ENCODE results near the gene COL7A1. TPM values are rescaled to one million over a fixed set of nuclear protein-coding genes. Genes with fewer than 3 reads are reported as not detected.

The COL7A1 gene
- total RNA-seq, 8 experiments from 2014 or later = 7.0 to 27.9 (median 13.0) TPM

DNA sequence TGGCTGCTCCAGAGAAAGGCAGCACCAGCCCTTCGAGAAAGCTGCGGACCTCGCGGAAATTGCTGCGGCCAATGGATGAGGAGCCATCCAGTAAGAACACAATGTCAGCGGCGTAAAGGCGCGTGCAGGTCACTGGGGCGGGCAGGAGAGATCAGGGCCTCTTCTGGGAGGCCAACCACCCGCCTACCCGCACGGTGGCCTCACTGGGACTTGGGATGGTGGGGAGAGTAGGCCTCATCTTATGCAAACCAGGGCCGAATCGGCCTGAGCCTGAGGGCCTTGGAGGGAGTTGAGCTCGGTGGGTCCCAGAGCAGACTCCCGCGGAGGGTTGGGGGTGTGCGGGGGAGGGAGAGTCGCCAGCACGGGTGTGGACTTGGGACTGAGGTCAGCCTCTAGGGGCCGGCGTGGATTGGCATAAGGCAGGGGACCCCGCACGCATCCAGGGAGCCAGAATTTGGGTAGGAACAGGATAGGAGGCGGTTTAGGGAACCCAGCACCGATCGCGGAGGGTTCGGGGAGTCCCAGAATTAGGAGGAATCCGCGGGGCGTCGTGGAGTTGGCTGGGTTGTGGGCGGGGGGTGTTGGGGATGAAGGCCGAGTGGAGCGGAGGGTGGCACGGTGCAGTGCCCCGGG lies 596 bp downstream of the COL7A1 start:
- ATAC-seq (replicated peaks in 6 of 8) = peak in 1 of 8 experiments; percentile 1
- in situ Hi-C loops (cut with MboI; ENCODE audit: low pct_unique_long_range_greater_than_20kb in 2 of 9, low sequenced_read_pairs in 9 of 9, unreplicated experiment in 9 of 9) = no loop called here
- 40 to 76% methylated on average over 1 to 5 of the region's 39 CpGs; no CpG with 5 or more reads in 8 of the 10 experiments for WGBS, 10 experiments
- Histone ChIP-seq H3K4me3 (no peak overlapping the region), H3K27ac (no peak overlapping the region), H3K4me1 (replicated peaks in 1 of 2) (peaks cover 14% of the 10 kb centered on the region in 2 donors)

DNA sequence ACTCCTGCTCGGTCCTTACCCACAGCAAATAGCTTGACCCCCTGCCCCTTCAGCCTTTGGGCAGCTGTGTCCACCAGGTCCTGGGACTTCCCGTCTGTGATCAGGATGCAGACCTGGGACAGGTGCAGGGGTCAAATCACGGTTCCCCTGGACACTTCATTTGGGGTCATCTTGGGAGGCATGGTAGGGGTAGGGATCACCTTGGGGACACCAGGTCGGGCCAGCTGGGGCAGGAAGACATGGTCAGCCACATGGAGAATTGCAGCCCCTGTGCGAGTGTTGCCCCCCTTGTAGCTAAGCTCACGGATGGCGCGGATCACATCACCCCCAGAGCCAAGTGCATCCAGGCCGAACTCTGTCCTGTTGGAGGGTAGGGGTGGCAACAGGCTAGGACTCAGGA lies 1.8 kb downstream of the COL7A1 start:
- Histone ChIP-seq H3K4me3 (no peak overlapping the region), H3K27ac (no peak overlapping the region), H3K4me1 (replicated peaks in 1 of 2) (peaks cover 14% of the 10 kb centered on the region in 2 donors)
- in situ Hi-C loops (cut with MboI; ENCODE audit: low pct_unique_long_range_greater_than_20kb in 2 of 9, low sequenced_read_pairs in 9 of 9, unreplicated experiment in 9 of 9) = no loop called here
- ATAC-seq (replicated peaks in 6 of 8) = no peak
- 80 to 100% (median 100%) methylated on average over 1 to 3 of the region's 9 CpGs; no CpG with 5 or more reads in 6 of the 10 experiments for WGBS, 10 experiments

DNA sequence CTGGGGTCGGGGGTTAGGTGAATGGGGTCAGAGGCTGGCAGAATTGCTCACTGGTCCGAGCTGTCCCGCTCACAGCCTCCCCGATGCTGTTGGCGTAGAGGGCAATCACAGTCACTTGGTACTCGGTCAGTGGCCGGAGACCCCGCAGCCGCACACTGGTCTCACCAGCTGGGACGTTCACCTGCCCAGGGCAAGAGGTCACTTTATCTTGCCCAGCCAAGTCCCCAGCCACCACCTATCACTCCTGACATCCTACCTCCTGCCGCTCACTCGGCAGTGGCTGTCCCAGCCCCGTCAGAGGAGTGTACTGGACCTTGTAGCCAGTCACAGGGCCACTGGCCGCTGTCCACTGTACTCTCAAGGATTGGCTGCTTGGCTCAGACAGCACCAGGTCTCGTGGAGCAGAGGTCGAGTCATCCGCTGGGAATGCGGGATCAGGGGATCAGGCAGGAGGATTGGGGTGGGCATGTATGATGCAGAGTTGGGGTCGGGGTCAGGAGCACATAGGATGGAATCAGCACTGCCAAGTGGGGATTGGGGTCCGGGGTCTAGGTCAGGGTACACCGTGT lies 2.5 kb downstream of the COL7A1 start:
- in situ Hi-C loops (cut with MboI; ENCODE audit: low pct_unique_long_range_greater_than_20kb in 2 of 9, low sequenced_read_pairs in 9 of 9, unreplicated experiment in 9 of 9) = no loop called here
- Histone ChIP-seq H3K4me3 (no peak overlapping the region), H3K4me1 (replicated peaks in 1 of 2) (peaks cover 14% of the 10 kb centered on the region in 2 donors), H3K27ac (no peak overlapping the region)
- no peak for ATAC-seq (replicated peaks in 6 of 8)
- 90 to 100% (median 95%) methylated on average over 1 to 7 of the region's 21 CpGs; no CpG with 5 or more reads in 6 of the 10 experiments for WGBS, 10 experiments

DNA sequence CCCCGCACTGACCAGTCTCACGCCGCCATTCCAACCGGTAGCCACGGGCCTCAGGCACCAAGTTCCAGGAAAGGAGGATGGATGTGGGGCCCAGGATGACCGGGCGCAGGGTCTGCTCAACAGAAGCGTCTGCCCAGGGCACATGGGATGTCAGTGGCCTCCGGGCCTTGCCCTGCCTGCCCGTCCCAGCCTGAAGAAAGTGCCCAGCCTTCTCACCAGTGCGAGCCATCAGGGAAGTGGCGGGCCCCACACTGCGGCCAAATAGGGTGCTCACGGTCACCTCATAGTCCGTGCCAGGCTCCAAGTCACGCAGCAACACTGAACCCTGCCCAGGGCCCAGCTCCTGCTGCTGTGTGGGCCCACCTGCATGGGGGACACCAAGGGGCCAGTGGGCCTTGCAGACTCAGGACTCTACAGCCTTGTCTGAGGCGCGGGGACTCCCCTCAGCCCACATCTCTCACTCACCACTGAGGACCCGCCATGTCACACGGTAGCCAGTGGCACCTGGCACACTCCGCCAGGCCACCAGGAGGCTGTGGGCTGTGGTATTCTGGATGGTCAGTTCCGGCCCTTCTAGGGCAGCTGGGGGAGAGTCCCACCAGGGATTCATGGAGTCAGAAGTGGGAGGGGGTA lies 3.1 kb downstream of the COL7A1 start:
- Histone ChIP-seq H3K4me3 (no peak overlapping the region), H3K4me1 (replicated peaks in 1 of 2) (peaks cover 14% of the 10 kb centered on the region in 2 donors), H3K27ac (no peak overlapping the region)
- ATAC-seq (replicated peaks in 6 of 8) = no peak
- whole genome bisulfite sequencing, 10 experiments = 80 to 94% (median 83%) methylated on average over 1 to 6 of the region's 22 CpGs; no CpG with 5 or more reads in 4 of the 10 experiments
- in situ Hi-C loops (cut with MboI; ENCODE audit: low pct_unique_long_range_greater_than_20kb in 2 of 9, low sequenced_read_pairs in 9 of 9, unreplicated experiment in 9 of 9) = no loop called here

DNA sequence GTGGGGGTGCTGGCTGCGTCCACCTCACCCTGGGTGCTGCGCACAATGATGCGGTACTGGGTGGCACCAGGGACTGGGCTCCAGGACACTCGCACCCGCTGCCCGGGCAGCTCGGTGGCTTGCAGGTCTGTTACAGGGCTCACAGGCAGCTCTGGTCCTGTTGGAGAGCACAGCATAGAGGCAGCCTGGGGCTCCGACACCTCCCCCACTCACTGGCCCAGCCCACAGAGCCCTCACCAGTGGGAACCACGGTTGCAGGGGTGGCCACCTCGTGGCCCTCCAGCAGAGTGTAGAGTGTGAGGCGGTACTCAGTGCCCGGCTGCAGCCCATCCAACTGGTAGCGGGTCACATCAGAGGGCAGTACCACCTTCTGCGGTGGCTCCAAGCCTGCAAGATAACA lies 3.7 kb downstream of the COL7A1 start:
- no peak for ATAC-seq (replicated peaks in 6 of 8)
- in situ Hi-C loops (cut with MboI; ENCODE audit: low pct_unique_long_range_greater_than_20kb in 2 of 9, low sequenced_read_pairs in 9 of 9, unreplicated experiment in 9 of 9) = no loop called here

DNA sequence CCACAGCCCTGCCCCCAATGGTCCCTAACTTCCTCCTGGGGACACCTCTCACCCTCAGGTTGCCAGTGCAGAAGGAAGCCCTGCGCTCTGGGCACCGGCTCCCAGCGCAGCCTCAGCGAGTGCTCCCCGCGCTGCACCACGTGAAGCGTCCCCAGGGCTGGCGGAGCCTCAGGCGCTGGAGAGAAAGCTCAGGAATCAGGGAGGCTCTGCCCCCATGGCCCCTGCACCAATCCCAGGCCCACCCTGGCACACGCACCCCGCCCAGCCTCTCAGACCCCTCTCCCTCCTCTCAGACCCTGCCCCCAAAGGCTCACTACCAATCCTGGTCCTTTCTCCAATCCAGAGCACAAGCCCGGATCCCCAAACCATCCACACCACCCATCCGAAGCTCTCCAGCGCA lies 6.9 kb downstream of the COL7A1 start:
- no peak for ATAC-seq (replicated peaks in 6 of 8)
- WGBS, 10 experiments = 80% methylated on average over 1 of the region's 15 CpGs; no CpG with 5 or more reads in 9 of the 10 experiments

More for the DNA sequence above, 3.7 kb downstream of the COL7A1 start:
- Histone ChIP-seq H3K27ac (no peak overlapping the region), H3K4me3 (no peak overlapping the region), H3K4me1 (replicated peaks in 1 of 2) (peaks cover 12 to 14% of the 10 kb centered on the region in 2 donors)
- WGBS, 10 experiments = 78 to 80% (median 80%) methylated on average over 1 to 5 of the region's 14 CpGs; no CpG with 5 or more reads in 7 of the 10 experiments

DNA sequence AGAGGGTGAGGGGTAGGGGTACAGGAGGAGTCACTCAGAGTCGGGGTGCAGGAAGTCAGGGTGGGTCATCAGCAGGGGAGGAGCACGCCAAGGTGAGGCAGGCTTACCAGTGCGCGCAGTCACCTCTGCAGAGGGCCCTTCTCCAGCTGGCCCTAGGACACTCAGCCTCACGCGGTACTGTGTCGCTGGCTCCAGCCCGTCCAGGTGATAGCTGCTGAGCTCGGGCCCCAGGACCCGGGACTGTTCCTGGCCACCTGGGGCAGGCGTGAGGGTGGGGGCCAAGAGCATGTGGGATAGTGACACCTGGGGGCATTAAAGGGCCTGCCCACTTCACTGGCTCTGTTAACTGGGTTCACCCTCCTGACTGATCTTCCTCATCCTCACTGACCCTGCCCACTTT lies 7.4 kb downstream of the COL7A1 start:
- WGBS, 10 experiments = 80 to 100% methylated on average over 1 to 2 of the region's 11 CpGs; no CpG with 5 or more reads in 8 of the 10 experiments
- ATAC-seq (replicated peaks in 6 of 8) = peak in 2 of 8 experiments; percentile 5 to 6
- Histone ChIP-seq H3K4me3 (no peak overlapping the region), H3K4me1 (replicated peaks in 1 of 2) (no peaks in the 10 kb centered on the region), H3K27ac (no peak overlapping the region)
- in situ Hi-C loops (cut with MboI; ENCODE audit: low pct_unique_long_range_greater_than_20kb in 2 of 9, low sequenced_read_pairs in 9 of 9, unreplicated experiment in 9 of 9) = no loop called here

More for the DNA sequence above, 6.9 kb downstream of the COL7A1 start:
- in situ Hi-C loops (cut with MboI; ENCODE audit: low pct_unique_long_range_greater_than_20kb in 2 of 9, low sequenced_read_pairs in 9 of 9, unreplicated experiment in 9 of 9) = no loop called here
- Histone ChIP-seq H3K4me1 (replicated peaks in 1 of 2) (no peaks in the 10 kb centered on the region), H3K4me3 (no peak overlapping the region), H3K27ac (no peak overlapping the region)

DNA sequence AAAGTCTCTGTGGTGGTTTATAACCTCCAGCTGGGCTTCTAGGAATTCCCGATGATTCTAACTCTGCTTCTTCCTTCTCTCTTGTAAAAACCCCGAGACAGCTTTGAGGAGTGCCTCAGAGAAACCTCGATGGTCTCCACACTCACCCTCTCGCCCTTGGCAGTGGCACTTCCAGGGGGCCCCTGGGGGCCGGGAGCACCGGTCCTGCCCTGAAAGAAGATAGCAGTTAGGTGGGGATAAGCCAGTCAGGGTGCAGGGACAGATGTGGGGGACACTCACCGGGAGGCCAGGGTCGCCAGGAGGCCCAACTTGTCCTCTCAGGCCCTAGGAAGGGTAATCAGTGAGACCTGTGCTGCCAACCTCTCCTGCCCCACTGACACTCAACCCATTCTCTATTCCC lies 9.7 kb downstream of the COL7A1 start:
- H3K27ac ChIP-seq = no peak overlapping the region
- no peak for ATAC-seq (replicated peaks in 6 of 8)
- H3K4me1 ChIP-seq (replicated peaks in 1 of 2) = no peaks in the 10 kb centered on the region
- H3K4me3 ChIP-seq = no peak overlapping the region
- in situ Hi-C loops (cut with MboI; ENCODE audit: low pct_unique_long_range_greater_than_20kb in 2 of 9, low sequenced_read_pairs in 9 of 9, unreplicated experiment in 9 of 9) = no loop called here
- 53 to 88% (median 82%) methylated on average over 2 to 4 of the region's 8 CpGs; no CpG with 5 or more reads in 6 of the 10 experiments for WGBS, 10 experiments

DNA sequence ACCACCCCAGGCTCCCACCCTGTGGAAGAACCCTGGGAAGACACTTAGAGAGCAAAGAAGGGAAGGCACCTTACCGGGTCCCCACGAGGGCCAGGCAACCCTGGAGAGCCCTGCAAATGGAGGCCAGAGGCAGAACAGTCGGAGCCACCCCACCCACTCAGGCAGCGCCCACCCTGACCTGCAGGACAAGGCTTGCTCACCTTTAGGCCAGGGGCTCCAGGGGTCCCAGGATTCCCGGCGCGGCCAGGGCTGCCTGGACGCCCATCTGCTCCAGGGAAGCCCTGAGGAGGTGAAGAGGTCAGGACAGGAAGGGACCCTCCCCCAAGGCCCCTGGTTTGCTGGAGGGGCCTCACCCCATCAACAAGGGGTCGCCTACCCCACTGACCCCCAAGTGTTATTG lies 10.3 kb downstream of the COL7A1 start:
- 20 to 60% methylated on average over 1 to 2 of the region's 9 CpGs; no CpG with 5 or more reads in 8 of the 10 experiments for WGBS, 10 experiments
- no peak overlapping the region for H3K27ac ChIP-seq
- no peak overlapping the region for H3K4me3 ChIP-seq
- ATAC-seq (replicated peaks in 6 of 8) = no peak
- in situ Hi-C loops (cut with MboI; ENCODE audit: low pct_unique_long_range_greater_than_20kb in 2 of 9, low sequenced_read_pairs in 9 of 9, unreplicated experiment in 9 of 9) = no loop called here
- H3K4me1 ChIP-seq (replicated peaks in 1 of 2) = no peaks in the 10 kb centered on the region

DNA sequence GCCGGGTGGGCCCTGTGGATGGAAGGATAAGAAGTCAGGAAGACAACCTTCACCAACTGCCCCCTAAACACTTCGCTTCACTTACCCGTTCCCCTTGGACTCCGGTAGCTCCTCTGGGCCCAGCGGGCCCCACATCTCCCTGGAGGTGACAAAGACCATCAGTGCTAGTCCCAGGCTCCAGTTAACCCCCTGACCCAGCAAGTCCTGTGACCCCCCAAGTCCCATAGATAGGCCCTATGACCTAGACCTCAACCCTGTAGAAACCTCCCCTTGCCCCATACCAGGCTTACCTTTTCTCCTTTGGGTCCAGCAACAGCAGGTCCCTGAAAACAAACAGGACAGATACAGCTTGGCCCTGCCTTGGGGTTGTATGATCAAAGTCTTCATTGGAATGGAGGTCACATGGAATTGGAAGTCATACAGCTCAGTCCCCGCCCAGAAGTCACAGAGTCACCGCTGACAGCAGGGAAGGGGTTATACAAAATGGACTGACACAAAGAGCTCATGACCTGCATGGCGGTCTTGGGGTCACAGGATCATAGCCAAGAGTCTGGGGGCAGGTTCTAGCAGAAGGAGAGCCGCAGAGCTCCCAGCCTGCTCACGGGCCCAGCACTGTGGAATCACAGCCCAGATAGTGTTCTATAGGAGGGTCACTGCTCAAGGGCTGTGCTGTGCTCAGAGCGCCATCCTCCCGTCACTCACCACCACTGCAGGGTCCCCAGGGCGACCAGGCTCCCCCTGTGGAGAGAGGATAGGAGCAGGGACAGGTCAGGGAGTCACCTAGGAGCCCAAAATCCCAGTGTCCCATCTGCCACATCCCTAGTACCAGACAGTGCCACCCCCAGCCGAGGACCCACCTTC lies 13.3 kb downstream of the COL7A1 start:
- no peak for ATAC-seq (replicated peaks in 6 of 8)
- Histone ChIP-seq H3K4me3 (no peak overlapping the region), H3K4me1 (replicated peaks in 1 of 2) (no peaks in the 10 kb centered on the region), H3K27ac (no peak overlapping the region)
- in situ Hi-C loops (cut with MboI; ENCODE audit: low pct_unique_long_range_greater_than_20kb in 2 of 9, low sequenced_read_pairs in 9 of 9, unreplicated experiment in 9 of 9) = no loop called here
- 50 to 100% (median 83%) methylated on average over 1 to 6 of the region's 14 CpGs; no CpG with 5 or more reads in 3 of the 10 experiments for WGBS, 10 experiments

DNA sequence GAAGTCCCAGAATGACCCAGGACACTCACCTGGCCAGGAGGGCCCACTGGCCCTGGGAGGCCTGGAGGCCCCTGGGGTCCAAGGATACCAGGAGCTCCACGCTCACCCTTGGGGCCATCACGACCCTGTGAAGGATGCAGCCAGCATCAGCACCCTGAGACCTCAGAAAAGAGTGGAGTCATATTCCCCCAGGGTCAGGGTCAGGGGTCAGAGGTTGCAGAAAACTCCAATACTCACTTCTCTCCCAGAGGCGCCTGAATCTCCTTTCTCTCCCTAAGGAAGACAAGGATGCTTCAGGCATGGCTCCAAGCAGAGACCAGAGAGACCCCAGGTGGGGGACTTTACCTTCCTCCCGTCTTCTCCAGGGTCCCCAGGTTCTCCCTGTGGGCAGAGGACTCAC lies 18.5 kb downstream of the COL7A1 start:
- no peak overlapping the region for H3K27ac ChIP-seq
- ATAC-seq (replicated peaks in 6 of 8) = no peak
- H3K4me1 ChIP-seq (replicated peaks in 1 of 2) = no peaks in the 10 kb centered on the region
- WGBS, 10 experiments = 0 to 100% (median 84%) methylated on average over 1 to 3 of the region's 4 CpGs; no CpG with 5 or more reads in 6 of the 10 experiments
- H3K4me3 ChIP-seq = no peak overlapping the region
- in situ Hi-C loops (cut with MboI; ENCODE audit: low pct_unique_long_range_greater_than_20kb in 2 of 9, low sequenced_read_pairs in 9 of 9, unreplicated experiment in 9 of 9) = no loop called here

DNA sequence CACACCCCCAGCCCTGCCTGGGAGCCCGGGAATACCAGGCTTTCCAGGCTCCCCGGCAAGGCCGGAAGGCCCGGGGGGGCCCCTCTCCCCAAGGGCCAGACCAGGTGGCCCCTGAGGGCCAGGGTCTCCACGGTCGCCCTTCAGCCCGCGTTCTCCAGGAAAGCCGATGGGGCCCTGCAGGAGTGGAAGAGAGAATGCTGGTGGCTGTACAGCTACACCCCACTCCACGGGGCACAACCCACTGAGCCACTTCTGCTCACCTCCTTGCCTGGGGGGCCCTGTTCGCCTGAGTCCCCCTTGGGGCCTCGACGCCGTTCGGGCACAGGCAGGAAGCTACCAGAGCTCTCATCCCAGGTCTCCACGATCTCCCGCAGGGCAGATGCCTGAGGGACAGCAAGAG lies 19.8 kb downstream of the COL7A1 start:
- WGBS, 10 experiments = 90 to 100% methylated on average over 1 to 2 of the region's 17 CpGs; no CpG with 5 or more reads in 8 of the 10 experiments
- Histone ChIP-seq H3K4me3 (no peak overlapping the region), H3K27ac (no peak overlapping the region), H3K4me1 (replicated peaks in 1 of 2) (no peaks in the 10 kb centered on the region)
- ATAC-seq (replicated peaks in 6 of 8) = no peak
- in situ Hi-C loops (cut with MboI; ENCODE audit: low pct_unique_long_range_greater_than_20kb in 2 of 9, low sequenced_read_pairs in 9 of 9, unreplicated experiment in 9 of 9) = no loop called here

Measured in motor neuron (in vitro differentiated cells).